Breast epithelium (tissue), 3 donors: Measurements from ENCODE around the gene PBX4.

Source experiments
- POLR2A ChIP-seq: fragments of 450-650 bp; IDR thresholded peaks from one replicate; pipeline ENCODE4 v1.6.1; 2016; ENCODE audit warnings: antibody characterized with exemption, mild to moderate bottlenecking, moderate library complexity
- TF ChIP-seq, protein P1 (sequence below), 3 donors: fragments of 450-650 bp; IDR thresholded peaks; one replicate each; pipeline ENCODE4 v1.5.1; 2016 to 2017; ENCODE audit warnings: antibody characterized with exemption in 3 of 3, mild to moderate bottlenecking in 3 of 3, moderate library complexity in 3 of 3

DNA sequence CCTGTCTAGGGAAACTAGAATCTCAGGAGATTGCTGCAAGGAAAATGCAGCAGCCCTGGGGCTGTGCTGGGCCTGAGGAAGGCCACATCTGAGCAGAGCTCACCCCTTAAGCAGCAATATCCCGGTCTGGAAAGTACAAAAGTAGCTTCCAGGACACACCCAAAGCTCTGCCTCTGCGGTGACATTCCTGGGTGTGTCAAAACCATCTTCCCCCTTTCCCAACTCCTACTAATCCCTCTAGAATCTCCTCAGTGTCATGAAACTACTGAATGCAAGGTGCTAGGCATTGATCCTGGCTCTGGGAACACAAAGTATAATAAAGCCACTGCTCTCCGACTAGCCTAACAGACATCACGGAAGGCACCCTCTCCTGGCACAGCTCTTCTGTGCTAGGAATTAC, 5.0 kb downstream of the PBX4 start:
- TF ChIP-seq, protein P1, sequence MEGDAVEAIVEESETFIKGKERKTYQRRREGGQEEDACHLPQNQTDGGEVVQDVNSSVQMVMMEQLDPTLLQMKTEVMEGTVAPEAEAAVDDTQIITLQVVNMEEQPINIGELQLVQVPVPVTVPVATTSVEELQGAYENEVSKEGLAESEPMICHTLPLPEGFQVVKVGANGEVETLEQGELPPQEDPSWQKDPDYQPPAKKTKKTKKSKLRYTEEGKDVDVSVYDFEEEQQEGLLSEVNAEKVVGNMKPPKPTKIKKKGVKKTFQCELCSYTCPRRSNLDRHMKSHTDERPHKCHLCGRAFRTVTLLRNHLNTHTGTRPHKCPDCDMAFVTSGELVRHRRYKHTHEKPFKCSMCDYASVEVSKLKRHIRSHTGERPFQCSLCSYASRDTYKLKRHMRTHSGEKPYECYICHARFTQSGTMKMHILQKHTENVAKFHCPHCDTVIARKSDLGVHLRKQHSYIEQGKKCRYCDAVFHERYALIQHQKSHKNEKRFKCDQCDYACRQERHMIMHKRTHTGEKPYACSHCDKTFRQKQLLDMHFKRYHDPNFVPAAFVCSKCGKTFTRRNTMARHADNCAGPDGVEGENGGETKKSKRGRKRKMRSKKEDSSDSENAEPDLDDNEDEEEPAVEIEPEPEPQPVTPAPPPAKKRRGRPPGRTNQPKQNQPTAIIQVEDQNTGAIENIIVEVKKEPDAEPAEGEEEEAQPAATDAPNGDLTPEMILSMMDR (IDR thresholded peaks at IDR 0.05) = no peak
- no peak for TF ChIP-seq POLR2A
